T-helper 1 cell treated with Interleukin-12 subunit alpha and Interleukin-12 subunit beta and Interleukin-4 antibody, amounts not matched to agents 30 ng/mL and 1 ng/mL, for 36 hours (primary cell): Measurements from ENCODE around the gene SEMA6D. TPM values are rescaled to one million over a fixed set of nuclear protein-coding genes. Genes with fewer than 3 reads are reported as not detected.
"Not testable (repeated sequence)": the region's sequence is repeated elsewhere in the genome, so short reads cannot be mapped to it uniquely, and the experiment has no call there.

Experiments
- intact Hi-C: fragments of 100-400 bp; cut with micrococcal nuclease; formaldehyde crosslinking; loops from one replicate; pipeline ENCODE4 v1.15.1; 2024
- total RNA-seq: library from RNA; stranded (reverse); gene quantifications from 2 replicates; pipeline ENCODE4 v1.2.3, GENCODE V29; 2022

SEMA6D gene
- total RNA-seq, 1 donor from 2014 or later = not detected

DNA sequence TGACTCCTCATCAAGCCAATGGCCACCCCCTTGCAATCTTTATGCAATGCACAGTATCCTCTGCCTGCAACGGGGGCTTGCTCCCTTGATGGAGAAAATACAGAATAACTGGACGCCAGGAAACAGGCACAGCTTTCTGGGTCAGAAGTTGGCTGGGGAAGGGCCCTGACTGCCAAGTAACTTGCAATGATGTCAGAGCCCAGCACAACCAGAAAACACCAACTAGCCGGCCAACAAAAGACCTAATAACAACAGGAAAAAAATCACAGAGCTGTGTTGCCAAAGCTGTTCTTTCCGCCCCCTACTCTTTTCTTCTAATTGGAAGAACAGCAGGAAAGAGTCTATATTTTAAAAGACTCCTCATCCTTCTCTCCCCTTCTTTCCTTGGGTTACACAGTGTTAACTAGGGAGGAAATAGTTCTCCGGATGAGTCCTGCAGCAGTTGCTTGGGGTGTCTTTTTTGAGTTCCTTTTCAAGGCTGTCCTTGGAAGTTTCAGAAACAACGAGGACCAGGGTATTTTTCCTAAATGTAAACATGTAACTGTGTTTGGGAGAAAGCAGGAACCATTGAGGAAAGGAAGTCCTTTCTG lies 1.4 kb upstream of the SEMA6D start:
- intact Hi-C loops = no loop called here

- intact Hi-C loops = no loop called here
Observed at GRCh38 chr15:47716516-47716915, 789 bp upstream of the SEMA6D start.

DNA sequence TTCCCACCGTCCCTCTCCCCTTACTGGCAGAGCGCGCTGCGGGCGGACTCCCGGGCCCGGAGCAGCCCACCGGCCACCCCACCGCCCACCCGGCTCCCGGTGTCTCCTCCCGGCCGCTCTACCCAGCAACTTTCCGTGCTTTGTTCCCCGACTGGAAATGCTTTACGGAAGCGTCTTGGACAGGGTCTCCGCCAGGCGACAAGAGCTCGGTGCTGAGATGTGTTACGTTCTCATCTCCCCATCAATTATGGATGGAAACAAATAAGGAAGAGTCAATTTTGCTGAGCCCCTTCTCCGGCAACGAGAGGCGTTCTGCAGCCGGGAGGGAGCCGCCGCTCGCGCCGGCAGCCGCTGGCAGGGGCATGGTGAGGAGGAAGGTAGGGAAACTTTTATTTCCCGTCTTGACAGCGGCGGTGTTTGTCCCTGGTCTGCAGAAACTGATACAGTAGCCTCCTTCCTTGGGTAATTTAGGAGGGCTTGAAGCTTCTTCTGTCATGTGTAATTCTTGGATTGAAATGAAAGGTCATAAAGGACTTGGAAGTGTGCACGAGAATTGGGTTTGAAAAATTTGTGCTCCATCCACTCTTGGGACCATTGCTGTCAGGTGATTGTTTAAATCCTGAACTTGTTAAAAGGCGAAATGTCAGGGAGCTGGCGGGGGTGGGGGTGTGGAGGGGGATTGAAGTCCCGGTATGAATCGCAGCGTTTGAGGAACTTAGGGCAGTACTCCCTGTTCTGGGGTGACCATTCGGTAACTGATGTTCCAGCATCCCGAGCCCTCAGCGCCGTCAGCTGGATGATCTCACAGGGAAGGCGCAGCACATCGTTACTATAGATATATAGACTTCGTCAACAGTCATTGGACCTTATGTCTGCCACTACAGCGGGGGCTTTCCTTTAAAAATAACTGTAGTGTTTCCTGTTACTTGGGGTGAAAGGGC lies 1.5 kb downstream of the SEMA6D start:
- intact Hi-C loops = no loop called here

GRCh38 chr15:47719730-47720129 lies 2.4 kb downstream of the SEMA6D start:
- intact Hi-C loops = no loop called here

DNA sequence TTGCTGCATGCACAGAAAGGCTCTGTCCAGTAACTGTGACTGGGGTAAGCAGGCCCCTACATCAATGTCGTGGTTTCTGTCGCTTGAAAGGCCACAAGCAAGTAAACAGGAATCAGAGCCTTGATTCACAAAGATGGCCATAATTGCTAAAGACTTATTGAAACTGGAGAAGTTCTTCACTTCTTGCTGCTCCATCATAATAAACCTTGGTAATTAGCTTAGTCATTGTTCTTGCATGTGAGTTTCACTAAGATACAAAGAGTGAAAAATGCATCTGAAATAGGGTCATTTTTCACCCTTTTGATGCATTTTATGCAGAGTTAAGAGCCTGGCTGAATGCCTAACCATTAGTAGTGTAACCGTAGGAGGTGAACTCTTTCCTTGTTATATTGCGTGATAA lies 3.2 kb downstream of the SEMA6D start:
- intact Hi-C loops = no loop called here

DNA sequence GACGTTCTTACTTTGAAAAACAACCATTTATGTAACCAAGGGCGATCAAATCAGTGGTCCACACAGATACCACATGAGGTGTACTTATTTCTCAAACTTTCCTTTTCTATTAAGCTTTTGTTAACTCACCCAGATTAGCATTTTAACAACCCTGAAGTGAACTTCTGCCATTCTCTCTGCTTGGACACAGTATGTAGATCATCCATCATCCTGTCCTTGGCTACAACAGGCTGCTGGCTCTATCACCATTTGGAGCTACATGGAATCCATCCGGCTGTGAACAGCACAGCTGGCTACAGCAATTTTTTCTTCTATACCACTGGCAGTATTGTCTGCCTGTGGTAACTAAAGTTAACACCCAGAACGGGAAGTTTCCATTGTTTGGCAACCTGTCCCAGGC lies 4.4 kb downstream of the SEMA6D start:
- intact Hi-C loops = no loop called here

- intact Hi-C loops = no loop called here
Observed at GRCh38 chr15:47724346-47724745, 7.0 kb downstream of the SEMA6D start.

DNA sequence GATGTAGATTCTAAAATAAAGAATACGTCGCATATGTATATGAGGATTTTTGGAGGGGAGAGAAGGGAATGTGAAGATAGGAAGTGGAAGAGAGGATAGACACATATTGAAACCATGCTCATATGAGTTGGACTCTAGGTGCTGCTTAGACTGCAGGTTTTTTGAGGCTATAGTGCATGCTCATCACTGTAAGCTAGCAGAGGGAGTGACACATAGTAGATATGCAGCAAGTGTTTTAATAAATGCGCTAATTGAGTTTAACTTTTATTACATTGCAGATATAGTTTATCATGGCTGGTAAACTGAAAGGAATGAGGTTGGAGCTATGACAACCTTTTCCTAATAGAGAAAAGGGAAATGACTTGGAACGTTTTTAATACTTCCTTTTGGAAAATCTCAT lies 7.7 kb downstream of the SEMA6D start:
- intact Hi-C loops = no loop called here

DNA sequence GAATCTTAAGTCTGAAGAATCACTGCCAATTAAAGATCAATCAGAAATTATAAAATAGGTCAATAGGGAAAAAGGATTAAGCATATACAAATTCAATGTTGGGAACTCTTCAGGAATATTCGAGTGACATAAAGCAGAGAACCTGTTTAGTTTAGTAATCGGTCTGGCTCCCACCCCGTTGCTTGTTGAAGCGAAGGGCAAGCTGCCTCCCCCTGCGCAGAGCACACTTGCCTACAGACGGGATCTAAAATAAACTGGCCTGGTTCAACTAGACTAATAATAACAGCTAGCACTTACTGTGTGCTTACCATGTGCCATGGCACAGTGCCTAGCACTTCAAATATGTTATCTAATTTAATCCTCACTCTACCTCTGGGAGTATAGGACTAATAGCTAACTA lies 8.6 kb downstream of the SEMA6D start:
- intact Hi-C loops = no loop called here

DNA sequence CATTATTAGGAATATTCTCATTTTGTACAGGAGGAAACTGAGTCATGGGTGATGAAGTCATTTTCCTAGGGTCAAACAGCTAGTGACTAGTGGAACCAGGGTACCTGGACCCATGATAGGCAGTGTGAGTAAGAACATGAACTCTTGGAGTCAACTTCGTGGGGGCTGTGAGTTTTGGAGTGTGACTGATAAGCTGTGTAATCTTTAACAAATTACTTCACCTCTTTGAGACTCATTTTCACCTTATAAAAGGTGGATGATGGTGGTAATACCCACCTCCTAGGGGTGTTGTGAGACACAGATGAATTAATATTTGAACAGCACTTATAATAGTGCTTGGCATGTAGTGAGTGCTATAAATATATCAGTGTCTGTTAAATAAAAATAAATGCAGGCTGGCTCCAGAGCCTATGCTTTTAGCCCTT lies 9.1 kb downstream of the SEMA6D start:
- intact Hi-C loops = no loop called here

GRCh38 chr15:47727137-47727536 lies 9.8 kb downstream of the SEMA6D start:
- intact Hi-C loops = no loop called here

- intact Hi-C loops = no loop called here
Observed at GRCh38 chr15:47727676-47728075, 10.4 kb downstream of the SEMA6D start.

DNA sequence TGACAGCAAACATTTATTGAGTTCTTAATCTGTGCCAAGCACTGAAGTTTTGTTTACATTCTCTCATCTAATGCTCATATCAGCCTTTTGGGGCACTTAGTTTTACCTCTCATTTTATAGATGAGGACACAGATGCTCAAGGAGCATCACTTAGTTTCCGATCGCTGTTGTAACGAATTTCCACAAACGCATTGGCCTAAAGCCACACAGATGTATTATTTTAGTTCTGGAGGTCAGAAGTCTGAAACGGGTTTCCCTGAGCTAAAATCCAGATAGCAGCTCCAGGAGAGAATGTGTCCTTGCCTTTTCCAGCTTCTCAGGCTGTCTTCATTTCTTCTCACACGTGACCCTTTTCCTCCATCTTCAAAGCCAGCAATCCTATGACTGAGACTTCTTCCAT lies 11.1 kb downstream of the SEMA6D start:
- intact Hi-C loops = no loop called here

GRCh38 chr15:47728886-47729285 lies 11.6 kb downstream of the SEMA6D start:
- intact Hi-C loops = no loop called here

GRCh38 chr15:47731230-47731629 lies 13.9 kb downstream of the SEMA6D start:
- intact Hi-C loops = no loop called here

- intact Hi-C loops = no loop called here
Observed at GRCh38 chr15:47732248-47732647, 14.9 kb downstream of the SEMA6D start.

GRCh38 chr15:47733085-47733484 lies 15.8 kb downstream of the SEMA6D start:
- intact Hi-C loops = no loop called here

GRCh38 chr15:47736143-47736786 lies 19.0 kb downstream of the SEMA6D start:
- intact Hi-C loops = no loop called here

GRCh38 chr15:47737477-47737876 lies 20.2 kb downstream of the SEMA6D start:
- intact Hi-C loops = no loop called here

GRCh38 chr15:47738144-47738825 lies 21.0 kb downstream of the SEMA6D start:
- intact Hi-C loops = not testable (repeated sequence)

DNA sequence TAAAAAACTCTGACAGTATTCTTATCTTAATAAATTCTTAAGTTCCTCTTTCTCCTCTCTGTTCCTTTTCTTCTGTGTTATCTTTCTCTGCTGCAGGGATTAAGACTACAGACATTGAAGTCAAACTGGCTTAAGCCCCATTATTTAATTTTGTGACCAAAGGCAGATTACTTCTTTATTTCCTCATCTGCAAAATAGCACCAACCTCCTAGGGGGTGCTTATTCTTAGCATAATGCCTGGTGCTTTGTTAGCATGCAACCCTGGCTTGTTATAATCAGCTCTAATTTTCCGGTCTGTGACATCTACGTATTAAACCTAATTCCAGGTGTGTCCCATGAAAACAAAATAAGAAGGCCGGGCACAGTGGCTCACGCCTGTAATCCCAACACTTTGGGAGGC lies 23.8 kb downstream of the SEMA6D start:
- intact Hi-C loops = no loop called here

GRCh38 chr15:47741907-47742306 lies 24.6 kb downstream of the SEMA6D start:
- intact Hi-C loops = no loop called here
